ENCODE measurements around the gene TBL1XR1.

Gene TBL1XR1

DNA sequence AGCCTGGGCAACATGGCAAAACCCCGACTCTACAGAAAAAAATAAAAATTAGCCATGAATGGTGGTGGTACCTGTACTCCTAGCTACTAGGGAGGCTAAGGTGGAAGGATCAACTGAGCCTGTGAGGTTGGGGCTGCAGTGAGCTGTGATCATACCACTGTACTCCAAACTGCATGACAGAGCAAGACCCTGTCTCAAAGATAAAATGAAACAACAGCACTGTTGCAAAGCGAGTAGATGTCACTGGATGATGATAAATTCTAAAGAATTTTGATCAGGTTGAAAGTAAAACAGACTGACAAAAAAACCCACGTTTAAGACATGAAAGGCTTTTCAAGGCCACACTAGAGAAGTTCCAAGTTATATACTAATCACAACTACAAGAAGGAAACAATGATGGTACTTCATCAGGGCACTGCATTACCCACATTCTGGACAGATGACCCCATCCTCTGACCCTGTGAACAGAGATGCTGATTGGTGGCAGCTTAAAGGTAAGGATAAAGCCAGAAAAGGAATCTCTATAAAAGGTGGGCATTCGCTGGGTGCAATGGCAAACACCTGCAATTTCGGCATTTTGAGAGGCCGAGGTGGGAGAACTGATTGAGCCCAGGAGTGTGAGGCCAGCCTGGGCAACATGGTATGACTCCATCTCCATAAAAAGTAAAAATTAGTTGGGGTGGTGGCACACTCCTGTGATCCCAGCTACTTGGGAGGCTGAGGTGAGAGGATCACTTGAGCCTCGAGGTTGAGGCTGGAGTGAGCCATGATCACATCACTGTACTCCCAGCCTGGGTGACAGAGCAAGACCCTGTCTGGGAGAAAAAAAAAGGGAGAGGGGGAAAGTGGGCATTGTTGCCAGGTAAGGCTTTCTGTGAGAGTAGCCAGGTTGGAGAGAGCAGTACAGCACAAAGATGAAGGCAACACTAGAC lies 59.2 kb downstream of the TBL1XR1 start:
- DNase-seq, result no peak

DNA sequence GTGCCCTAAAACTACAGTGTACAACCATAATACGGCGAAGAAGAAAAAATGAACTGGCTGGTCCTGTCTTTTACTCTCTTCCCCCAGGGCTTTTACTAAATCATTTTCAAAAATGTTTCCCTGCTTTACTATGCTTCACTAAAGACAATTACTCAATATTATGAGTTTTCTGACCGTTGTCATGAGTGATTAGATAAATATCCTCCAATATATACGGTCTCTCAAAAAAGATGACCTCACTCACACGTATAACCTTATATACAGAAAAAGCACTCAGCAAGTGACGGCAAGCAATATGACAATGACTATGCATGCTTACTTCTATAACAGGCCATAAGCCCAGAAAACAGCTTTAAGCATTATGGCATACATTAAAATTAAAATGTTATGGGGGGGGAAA lies 60.5 kb downstream of the TBL1XR1 start:
- DNase-seq, result no peak

DNA sequence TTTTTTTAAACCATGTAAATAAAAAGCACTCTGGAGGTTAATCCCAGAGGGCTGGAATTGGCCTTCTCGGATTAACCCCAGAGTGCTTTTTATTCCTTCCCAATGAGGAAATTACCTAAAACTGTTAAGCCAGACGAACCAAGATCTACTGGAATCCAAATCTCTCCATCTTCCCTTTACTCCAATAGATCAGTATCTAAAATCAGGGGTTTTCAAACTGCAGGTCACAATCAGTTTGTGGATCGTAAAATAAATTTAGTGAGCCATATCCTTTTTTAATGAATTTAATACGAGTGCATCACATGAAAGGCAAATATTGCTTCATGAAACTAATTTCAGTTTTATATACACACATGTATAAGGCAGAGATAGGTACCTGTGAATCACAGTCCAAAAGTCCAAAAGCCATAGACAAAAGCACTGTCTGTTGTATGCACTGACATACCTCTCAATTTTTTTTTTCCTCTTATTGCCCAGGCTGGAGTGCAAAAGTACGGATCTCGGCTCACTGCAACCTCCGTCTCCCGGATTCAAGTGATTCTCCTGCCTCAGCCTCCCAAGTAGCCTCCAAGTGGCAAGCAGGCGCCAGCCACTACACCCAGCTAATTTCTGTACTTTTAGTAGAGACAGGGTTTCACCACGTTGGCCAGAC lies 61.3 kb downstream of the TBL1XR1 start:
- no peak for DNase-seq

DNA sequence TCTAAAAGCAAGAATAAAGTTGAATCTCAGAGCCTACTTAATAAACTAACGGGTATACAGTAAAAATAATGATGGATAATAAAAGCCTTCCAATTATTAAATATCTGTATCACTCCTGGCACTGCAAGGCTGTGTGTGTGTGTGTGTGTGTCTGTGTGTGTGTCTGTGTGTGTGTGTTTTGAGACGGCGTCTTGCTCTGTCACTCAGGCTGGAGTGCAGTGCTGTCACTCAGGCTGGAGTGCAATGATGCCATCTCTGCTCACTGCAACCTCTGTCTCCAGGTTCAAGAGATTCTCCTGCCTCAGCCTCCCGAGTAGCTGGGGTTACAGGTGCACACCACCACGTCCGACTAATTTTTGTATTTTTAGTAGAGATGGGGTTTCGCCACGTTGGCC lies 62.5 kb downstream of the TBL1XR1 start:
- no peak for DNase-seq

- DNase-seq, result no peak
These were observed 63.1 kb downstream of the TBL1XR1 start for GRCh38 chr3:177133860-177134815.

DNA sequence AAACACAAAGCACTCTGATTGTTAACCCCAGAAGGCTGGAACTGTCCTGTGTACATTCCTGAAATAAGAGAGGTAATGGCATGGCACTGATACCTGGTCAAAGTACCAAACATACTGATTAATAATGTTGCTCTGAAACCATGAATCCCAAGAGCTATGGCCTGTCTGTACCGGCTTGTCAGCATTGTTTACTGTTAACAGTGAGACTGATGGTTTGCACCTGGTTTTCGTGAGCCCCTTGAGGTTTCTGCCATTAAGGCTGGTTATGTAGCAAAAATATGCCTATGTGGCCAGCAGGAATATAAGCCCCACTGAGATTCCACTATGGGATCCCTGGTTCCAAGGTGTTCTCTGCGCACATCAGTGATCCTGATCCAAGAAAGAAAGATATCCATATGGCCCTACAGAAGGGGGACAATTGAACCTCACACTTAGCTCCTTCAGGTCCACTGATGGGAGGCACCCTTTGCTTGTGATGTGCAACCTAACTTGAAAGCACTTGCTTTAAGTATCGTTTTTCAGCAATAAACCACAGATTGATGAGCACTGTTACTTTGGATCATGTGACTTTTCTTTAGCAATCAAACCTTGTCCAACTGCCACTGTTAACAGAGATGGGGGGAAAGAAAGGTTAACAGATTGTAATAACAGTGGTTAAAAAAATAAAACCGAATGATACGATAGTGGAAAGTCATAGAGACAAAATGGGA lies 65.2 kb downstream of the TBL1XR1 start:
- DNase-seq, result no peak

- no peak for DNase-seq
These were observed 70.3 kb downstream of the TBL1XR1 start for GRCh38 chr3:177127008-177127407.

- no peak for DNase-seq
These were observed 71.1 kb downstream of the TBL1XR1 start for GRCh38 chr3:177126015-177126773.

GRCh38 chr3:177124882-177125281 lies 72.4 kb downstream of the TBL1XR1 start:
- DNase-seq, result no peak

GRCh38 chr3:177123822-177124221 lies 73.5 kb downstream of the TBL1XR1 start:
- DNase-seq, result no peak

GRCh38 chr3:177122183-177122856 lies 75.0 kb downstream of the TBL1XR1 start:
- DNase-seq, result no peak

GRCh38 chr3:177119829-177120228 lies 77.5 kb downstream of the TBL1XR1 start:
- no peak for DNase-seq

GRCh38 chr3:177114253-177114652 lies 83.0 kb downstream of the TBL1XR1 start:
- no peak for DNase-seq

DNA sequence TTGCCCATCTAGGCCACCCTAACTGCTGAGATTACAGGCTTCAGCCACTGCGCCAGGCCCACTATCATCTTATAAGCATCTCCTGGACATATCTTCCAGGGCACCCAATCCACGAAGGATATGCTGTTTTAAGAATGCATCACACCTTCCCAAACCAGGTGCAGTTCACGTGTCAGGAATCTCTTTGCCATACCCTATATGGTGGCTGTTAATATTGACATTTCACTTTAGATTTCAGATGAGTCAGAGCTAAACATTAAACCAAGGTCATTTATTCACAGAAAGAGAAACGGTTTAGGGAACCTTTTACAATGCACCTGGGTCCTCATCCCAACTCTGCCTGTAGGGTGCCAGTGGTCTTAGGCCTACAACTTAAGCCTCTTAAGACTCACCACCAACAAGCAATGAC lies 85.7 kb downstream of the TBL1XR1 start:
- no peak for DNase-seq

GRCh38 chr3:177110895-177111294 lies 86.4 kb downstream of the TBL1XR1 start:
- no peak for DNase-seq

DNA sequence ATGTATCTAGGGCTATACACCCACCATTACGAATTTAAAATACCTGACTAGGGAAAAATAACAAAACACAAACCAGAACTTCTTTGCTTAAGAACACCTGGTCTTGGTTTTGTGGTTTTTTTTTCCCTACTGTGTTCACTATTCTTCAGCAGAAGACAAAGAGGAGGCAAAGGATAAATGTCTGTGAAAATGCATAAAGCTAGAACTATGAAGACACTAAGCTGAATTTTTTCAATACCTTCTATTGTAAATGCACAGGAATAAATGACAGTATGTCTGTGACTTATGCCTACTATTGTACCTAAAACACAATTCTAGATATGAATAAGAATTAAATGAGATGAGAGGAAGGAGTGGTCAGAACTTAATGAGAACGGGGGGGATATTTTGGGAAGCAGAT lies 86.9 kb downstream of the TBL1XR1 start:
- DNase-seq, result no peak

- no peak for DNase-seq
These were observed 87.5 kb downstream of the TBL1XR1 start for GRCh38 chr3:177109688-177110330.

DNA sequence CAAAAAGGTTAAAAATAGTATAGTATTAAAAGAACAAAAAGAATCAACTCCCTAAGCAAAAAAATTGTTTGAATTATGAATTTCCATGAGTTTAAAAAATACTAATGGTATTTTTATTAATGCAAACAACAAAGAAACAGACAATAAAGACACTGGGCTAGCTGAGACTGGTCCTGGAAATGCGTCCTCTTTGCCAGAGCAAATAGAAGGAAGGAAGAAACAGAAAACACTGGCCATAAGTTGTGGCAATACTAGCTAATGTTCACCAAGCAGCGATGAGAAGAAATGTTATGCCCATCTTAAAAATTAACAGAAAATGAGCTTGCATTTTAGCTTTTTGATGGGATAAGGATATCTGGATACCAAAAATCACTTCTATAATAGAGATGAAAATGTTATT lies 88.6 kb downstream of the TBL1XR1 start:
- DNase-seq, result no peak

- no peak for DNase-seq
These were observed 89.6 kb downstream of the TBL1XR1 start for GRCh38 chr3:177107461-177108239.

DNA sequence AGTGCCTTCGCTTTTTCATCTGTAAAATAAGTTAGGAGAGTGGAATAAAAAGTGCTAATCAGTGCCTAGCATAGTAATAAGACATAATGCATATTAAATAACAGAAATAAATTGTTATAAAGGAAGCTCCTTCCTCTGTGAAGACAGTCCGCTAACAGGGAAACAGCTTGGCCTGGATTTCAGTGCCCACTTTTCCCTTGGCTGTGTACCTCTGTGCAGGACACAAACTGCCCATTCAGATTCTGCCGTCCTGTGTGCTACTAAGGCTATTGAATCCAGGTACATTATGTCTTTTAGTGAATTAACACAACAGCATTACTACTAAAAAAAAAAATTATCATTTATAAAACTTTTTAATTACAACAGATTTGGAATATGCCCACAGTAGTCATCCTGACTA lies 90.7 kb downstream of the TBL1XR1 start:
- no peak for DNase-seq

All from DMS 273 treated with DMSO at 0.1 percent for 48 hours (cell line).